Measurements from ENCODE around the gene AHCYL2. TPM values are rescaled to one million over a fixed set of nuclear protein-coding genes. Genes with fewer than 3 reads are reported as not detected.
"Not testable (repeated sequence)": the region's sequence is repeated elsewhere in the genome, so short reads cannot be mapped to it uniquely, and the experiment has no call there.

Gene AHCYL2
- total RNA-seq, 1 experiment from 2014 or later: 25.6 TPM

DNA sequence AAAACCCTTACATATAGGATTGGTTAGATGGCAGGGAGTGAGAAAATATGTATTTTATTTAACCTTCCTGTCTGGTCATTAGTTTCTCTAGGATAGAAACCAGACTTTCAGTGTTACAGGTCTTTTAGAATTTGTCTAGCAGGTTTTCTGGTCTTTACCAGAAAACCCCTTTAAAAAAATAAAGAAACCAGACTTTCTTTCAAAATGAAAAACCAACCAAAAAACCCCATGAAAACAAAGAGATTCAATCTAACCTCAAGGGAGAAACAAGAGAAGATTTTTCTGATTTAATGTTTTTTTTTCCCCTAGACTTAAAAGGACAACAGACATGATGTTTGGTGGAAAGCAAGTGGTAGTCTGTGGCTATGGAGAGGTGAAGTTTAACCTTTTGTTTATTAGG is 180.7 kb downstream of the AHCYL2 start (continued):
- TF ChIP-seq TCF7 (CRISPR knock-in tag; IDR thresholded peaks at IDR 0.05; ENCODE audit: low read depth): no peak
- no peak for TF ChIP-seq FOXP4 (CRISPR knock-in tag; IDR thresholded peaks at IDR 0.05)
- TF ChIP-seq, protein P1, sequence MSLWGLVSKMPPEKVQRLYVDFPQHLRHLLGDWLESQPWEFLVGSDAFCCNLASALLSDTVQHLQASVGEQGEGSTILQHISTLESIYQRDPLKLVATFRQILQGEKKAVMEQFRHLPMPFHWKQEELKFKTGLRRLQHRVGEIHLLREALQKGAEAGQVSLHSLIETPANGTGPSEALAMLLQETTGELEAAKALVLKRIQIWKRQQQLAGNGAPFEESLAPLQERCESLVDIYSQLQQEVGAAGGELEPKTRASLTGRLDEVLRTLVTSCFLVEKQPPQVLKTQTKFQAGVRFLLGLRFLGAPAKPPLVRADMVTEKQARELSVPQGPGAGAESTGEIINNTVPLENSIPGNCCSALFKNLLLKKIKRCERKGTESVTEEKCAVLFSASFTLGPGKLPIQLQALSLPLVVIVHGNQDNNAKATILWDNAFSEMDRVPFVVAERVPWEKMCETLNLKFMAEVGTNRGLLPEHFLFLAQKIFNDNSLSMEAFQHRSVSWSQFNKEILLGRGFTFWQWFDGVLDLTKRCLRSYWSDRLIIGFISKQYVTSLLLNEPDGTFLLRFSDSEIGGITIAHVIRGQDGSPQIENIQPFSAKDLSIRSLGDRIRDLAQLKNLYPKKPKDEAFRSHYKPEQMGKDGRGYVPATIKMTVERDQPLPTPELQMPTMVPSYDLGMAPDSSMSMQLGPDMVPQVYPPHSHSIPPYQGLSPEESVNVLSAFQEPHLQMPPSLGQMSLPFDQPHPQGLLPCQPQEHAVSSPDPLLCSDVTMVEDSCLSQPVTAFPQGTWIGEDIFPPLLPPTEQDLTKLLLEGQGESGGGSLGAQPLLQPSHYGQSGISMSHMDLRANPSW (CRISPR knock-in tag; conservative IDR thresholded peaks at IDR 0.05; ENCODE audit: low read depth): no peak

DNA sequence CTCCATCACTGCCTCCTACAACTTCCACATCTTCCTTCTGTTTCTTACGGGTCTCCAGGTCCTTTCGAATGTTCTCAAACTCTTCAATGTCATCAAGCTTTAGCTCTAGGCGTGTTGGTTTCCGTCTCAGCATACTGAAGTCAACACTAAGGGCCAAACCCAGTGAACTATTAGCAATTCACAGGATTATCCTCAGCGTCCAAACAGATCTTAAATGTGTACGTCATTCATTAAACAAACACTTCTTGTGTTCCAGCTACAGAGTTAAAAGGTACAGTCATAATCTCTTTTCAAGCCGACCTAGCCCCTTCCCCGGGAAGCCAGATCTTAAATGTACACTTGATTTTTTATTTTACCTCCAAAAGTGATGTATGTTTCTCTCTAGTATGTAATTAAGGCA is 185.4 kb downstream of the AHCYL2 start:
- ATAC-seq; H3K27me3 Mint-ChIP-seq (ENCODE audit: low read depth); H3K4me3 Mint-ChIP-seq; H3K9me3 Mint-ChIP-seq; POLR2A ChIA-PET; DNase-seq (ENCODE audit: low spot score); H3K27ac Mint-ChIP-seq; H3K4me1 Mint-ChIP-seq; CTCF ChIA-PET: not testable (repeated sequence)
- peaks cover 30% of the 10 kb centered on the region for H3K36me3 Mint-ChIP-seq

DNA sequence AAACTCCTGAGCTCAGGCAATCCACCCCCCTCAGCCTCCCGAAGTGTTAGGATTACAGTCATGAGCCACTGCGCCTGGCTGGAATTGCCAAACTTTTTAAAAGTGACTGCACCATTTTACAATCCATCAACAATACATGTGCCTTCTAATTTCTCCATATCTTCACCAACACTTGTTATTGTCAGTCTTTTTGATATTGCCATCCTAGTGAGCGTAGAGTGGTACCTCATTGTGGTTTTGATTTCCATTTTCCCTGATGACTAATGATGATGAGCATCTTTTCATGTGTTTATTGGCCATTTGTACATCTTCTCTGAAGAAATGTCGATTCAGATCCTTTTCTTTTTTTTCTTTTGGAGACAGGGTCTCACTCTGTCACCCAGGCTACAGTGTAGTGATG is 187.7 kb downstream of the AHCYL2 start:
- no peak overlapping the region; the same call in 1 of the 2 replicates for H3K27ac Mint-ChIP-seq
- H3K27me3 Mint-ChIP-seq (ENCODE audit: low read depth): no peaks in the 10 kb centered on the region
- ChIA-PET POLR2A (interaction anchor here (0.7 kb wide), 1 partner anchor 1692 kb away, joined by 3 read pairs; no protein-coding TSS in a partner anchor), CTCF (no interaction called here)
- H3K9me3 Mint-ChIP-seq: peaks cover 4% of the 10 kb centered on the region
- DNase-seq (ENCODE audit: low spot score) (no peak), ATAC-seq (no peak)
- peaks cover 30% of the 10 kb centered on the region for H3K36me3 Mint-ChIP-seq
- H3K4me3 Mint-ChIP-seq: no peak overlapping the region
- no peaks in the 10 kb centered on the region for H3K4me1 Mint-ChIP-seq
- TF ChIP-seq PRRX2 (CRISPR knock-in tag; IDR thresholded peaks at IDR 0.05) (no peak), AR (CRISPR knock-in tag; IDR thresholded peaks at IDR 0.05) (no peak), NR3C1 (CRISPR knock-in tag; conservative IDR thresholded peaks at IDR 0.05; ENCODE audit: low read depth) (no peak), PREB (CRISPR knock-in tag; IDR thresholded peaks at IDR 0.05; ENCODE audit: borderline replicate concordance) (no peak), TCF7 (CRISPR knock-in tag; IDR thresholded peaks at IDR 0.05; ENCODE audit: low read depth) (no peak), CREB1 (CRISPR knock-in tag; IDR thresholded peaks at IDR 0.05) (no peak), OVOL2 (CRISPR knock-in tag; IDR thresholded peaks at IDR 0.05; ENCODE audit: borderline replicate concordance) (no peak)
- TF ChIP-seq, protein P2, sequence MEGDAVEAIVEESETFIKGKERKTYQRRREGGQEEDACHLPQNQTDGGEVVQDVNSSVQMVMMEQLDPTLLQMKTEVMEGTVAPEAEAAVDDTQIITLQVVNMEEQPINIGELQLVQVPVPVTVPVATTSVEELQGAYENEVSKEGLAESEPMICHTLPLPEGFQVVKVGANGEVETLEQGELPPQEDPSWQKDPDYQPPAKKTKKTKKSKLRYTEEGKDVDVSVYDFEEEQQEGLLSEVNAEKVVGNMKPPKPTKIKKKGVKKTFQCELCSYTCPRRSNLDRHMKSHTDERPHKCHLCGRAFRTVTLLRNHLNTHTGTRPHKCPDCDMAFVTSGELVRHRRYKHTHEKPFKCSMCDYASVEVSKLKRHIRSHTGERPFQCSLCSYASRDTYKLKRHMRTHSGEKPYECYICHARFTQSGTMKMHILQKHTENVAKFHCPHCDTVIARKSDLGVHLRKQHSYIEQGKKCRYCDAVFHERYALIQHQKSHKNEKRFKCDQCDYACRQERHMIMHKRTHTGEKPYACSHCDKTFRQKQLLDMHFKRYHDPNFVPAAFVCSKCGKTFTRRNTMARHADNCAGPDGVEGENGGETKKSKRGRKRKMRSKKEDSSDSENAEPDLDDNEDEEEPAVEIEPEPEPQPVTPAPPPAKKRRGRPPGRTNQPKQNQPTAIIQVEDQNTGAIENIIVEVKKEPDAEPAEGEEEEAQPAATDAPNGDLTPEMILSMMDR (IDR thresholded peaks at IDR 0.05): no peak
- TF ChIP-seq, protein P3, sequence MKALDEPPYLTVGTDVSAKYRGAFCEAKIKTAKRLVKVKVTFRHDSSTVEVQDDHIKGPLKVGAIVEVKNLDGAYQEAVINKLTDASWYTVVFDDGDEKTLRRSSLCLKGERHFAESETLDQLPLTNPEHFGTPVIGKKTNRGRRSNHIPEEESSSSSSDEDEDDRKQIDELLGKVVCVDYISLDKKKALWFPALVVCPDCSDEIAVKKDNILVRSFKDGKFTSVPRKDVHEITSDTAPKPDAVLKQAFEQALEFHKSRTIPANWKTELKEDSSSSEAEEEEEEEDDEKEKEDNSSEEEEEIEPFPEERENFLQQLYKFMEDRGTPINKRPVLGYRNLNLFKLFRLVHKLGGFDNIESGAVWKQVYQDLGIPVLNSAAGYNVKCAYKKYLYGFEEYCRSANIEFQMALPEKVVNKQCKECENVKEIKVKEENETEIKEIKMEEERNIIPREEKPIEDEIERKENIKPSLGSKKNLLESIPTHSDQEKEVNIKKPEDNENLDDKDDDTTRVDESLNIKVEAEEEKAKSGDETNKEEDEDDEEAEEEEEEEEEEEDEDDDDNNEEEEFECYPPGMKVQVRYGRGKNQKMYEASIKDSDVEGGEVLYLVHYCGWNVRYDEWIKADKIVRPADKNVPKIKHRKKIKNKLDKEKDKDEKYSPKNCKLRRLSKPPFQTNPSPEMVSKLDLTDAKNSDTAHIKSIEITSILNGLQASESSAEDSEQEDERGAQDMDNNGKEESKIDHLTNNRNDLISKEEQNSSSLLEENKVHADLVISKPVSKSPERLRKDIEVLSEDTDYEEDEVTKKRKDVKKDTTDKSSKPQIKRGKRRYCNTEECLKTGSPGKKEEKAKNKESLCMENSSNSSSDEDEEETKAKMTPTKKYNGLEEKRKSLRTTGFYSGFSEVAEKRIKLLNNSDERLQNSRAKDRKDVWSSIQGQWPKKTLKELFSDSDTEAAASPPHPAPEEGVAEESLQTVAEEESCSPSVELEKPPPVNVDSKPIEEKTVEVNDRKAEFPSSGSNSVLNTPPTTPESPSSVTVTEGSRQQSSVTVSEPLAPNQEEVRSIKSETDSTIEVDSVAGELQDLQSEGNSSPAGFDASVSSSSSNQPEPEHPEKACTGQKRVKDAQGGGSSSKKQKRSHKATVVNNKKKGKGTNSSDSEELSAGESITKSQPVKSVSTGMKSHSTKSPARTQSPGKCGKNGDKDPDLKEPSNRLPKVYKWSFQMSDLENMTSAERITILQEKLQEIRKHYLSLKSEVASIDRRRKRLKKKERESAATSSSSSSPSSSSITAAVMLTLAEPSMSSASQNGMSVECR (CRISPR knock-in tag; IDR thresholded peaks at IDR 0.05; ENCODE audit: borderline replicate concordance): no peak
- TF ChIP-seq, protein P4, sequence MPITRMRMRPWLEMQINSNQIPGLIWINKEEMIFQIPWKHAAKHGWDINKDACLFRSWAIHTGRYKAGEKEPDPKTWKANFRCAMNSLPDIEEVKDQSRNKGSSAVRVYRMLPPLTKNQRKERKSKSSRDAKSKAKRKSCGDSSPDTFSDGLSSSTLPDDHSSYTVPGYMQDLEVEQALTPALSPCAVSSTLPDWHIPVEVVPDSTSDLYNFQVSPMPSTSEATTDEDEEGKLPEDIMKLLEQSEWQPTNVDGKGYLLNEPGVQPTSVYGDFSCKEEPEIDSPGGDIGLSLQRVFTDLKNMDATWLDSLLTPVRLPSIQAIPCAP (CRISPR knock-in tag; IDR thresholded peaks at IDR 0.05): no peak
- TF ChIP-seq, protein P1 (CRISPR knock-in tag; conservative IDR thresholded peaks at IDR 0.05; ENCODE audit: low read depth): no peak
